Astrocyte (in vitro differentiated cells and primary cell): Measurements from ENCODE around the gene PRKD1.

Experiments
- EZH2 ChIP-seq: IDR thresholded peaks from 2 replicates; pipeline ENCODE4 v1.6.1; 2012; ENCODE audit warnings: mild to moderate bottlenecking, low read length, inconsistent platforms; ENCODE audit not compliant: insufficient read depth
- TF ChIP-seq, protein P1 (sequence below): IDR thresholded peaks from 2 replicates; pipeline ENCODE4 v1.5.1; 2011; ENCODE audit warnings: low read depth, mild to moderate bottlenecking, inconsistent platforms, low read length, moderate library complexity; ENCODE audit not compliant: insufficient read depth

DNA sequence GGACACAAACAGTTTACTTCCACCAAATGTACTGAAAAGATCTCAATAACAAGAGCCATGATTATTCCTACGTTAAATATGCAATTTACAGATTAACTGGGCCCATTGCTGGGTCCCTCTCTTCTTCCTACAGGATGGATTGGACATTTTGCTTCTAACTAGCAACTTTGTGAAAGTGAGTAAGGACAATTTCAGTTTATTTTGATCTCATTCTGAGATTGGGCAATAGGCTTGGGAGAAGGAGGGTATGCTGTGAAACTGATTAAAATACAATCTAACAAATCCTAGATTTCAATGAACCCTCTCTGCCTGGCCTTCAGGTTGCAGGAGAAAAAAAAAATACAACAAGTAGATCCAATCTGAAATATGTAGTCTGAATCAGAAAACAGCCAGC, 121.5 kb downstream of the PRKD1 start:
- TF ChIP-seq, protein P1, sequence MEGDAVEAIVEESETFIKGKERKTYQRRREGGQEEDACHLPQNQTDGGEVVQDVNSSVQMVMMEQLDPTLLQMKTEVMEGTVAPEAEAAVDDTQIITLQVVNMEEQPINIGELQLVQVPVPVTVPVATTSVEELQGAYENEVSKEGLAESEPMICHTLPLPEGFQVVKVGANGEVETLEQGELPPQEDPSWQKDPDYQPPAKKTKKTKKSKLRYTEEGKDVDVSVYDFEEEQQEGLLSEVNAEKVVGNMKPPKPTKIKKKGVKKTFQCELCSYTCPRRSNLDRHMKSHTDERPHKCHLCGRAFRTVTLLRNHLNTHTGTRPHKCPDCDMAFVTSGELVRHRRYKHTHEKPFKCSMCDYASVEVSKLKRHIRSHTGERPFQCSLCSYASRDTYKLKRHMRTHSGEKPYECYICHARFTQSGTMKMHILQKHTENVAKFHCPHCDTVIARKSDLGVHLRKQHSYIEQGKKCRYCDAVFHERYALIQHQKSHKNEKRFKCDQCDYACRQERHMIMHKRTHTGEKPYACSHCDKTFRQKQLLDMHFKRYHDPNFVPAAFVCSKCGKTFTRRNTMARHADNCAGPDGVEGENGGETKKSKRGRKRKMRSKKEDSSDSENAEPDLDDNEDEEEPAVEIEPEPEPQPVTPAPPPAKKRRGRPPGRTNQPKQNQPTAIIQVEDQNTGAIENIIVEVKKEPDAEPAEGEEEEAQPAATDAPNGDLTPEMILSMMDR = no peak
- no peak for TF ChIP-seq EZH2
